Thyroid gland (tissue), 4 donors: ENCODE measurements around the gene SH3BP4. TPM values are rescaled to one million over a fixed set of nuclear protein-coding genes. Genes with fewer than 3 reads are reported as not detected.

ENCODE experiments used
- DNase-seq, 2 donors: peaks; one replicate each; pipeline ENCODE4 v3.0.0-alpha.2; 2019
- H3K27ac ChIP-seq, 3 donors: fragments of 200-600 bp; sonication (generic); 1 replicate in 2 of 3; 2 replicates in 1 of 3; pipeline ENCODE4 v1.5.1; 2016 to 2019; ENCODE audit warnings: mild to moderate bottlenecking in 1 of 3, moderate library complexity in 1 of 3
- H3K27me3 ChIP-seq: fragments of 200-600 bp; sonication (generic); one replicate; pipeline ENCODE4 v1.5.1; 2019
- H3K36me3 ChIP-seq, 2 donors: fragments of 200-600 bp; sonication (generic); one replicate each; pipeline ENCODE4 v1.5.1; 2016 to 2019
- H3K4me1 ChIP-seq, 2 donors: fragments of 200-600 bp; sonication (generic); one replicate each; pipeline ENCODE4 v1.5.1; 2017 to 2019
- H3K4me3 ChIP-seq, 3 donors: fragments of 200-600 bp; sonication (generic); replicated peaks in 1 of 3; 1 replicate in 2 of 3; 2 replicates in 1 of 3; pipeline ENCODE4 v1.5.1; 2016; ENCODE audit warnings: mild to moderate bottlenecking in 1 of 3
- H3K9me3 ChIP-seq: fragments of 200-600 bp; sonication (generic); one replicate; pipeline ENCODE4 v1.5.1; 2017
- CTCF ChIP-seq, 6 experiments: fragments of 200-600 bp in 3 of 6; fragments of 450-650 bp in 3 of 6; sonication (generic) in 3 of 6; IDR thresholded peaks; one replicate each; pipeline ENCODE4 v1.5.1; 2016 to 2019; ENCODE audit warnings: antibody characterized with exemption in 6 of 6, mild to moderate bottlenecking in 2 of 6, inconsistent platforms in 1 of 6, moderate library complexity in 1 of 6
- POLR2A ChIP-seq, 2 donors: fragments of 450-650 bp; IDR thresholded peaks; one replicate each; pipeline ENCODE4 v1.6.1; 2017; ENCODE audit warnings: antibody characterized with exemption in 2 of 2, mild to moderate bottlenecking in 2 of 2, moderate library complexity in 1 of 2
- whole genome bisulfite sequencing, 2 donors: methylation state at CpG; one replicate each; pipeline ENCODE4 v1.1.5; 2017; 5-methylcytosine and 5-hydroxymethylcytosine counted together
- intact Hi-C: fragments of 100-400 bp; cut with DNase I; formaldehyde crosslinking; loops from one replicate; pipeline ENCODE4 v1.15.1; 2023
- total RNA-seq, 4 donors: library from RNA; depleted of rRNA; stranded (reverse); fragments of >200 nt; gene quantifications; one replicate each; pipeline ENCODE4 v1.2.3, GENCODE V29; 2016

Gene SH3BP4
- total RNA-seq, 4 donors from 2014 or later = 36.9 to 64.6 (median 47.9) TPM

GRCh38 chr2:235003096-235003775, 51.4 kb downstream of the SH3BP4 start:
- no peak for DNase-seq
- intact Hi-C loops = no loop called here
- no peak overlapping the region for H3K4me3 ChIP-seq
- WGBS, 2 donors = 94% methylated on average over 9 to 12 of the region's 12 CpGs
- H3K4me1 ChIP-seq = peaks cover 7 to 23% of the 10 kb centered on the region in 2 donors
- H3K27ac ChIP-seq = no peak overlapping the region
- no peaks in the 10 kb centered on the region for H3K36me3 ChIP-seq
- no peaks in the 10 kb centered on the region for H3K9me3 ChIP-seq
- TF ChIP-seq CTCF (IDR thresholded peaks at IDR 0.05) (no peak), POLR2A (IDR thresholded peaks at IDR 0.05) (no peak)
- no peaks in the 10 kb centered on the region for H3K27me3 ChIP-seq

GRCh38 chr2:235004329-235004903, 52.6 kb downstream of the SH3BP4 start:
- Histone ChIP-seq H3K27me3 (no peaks in the 10 kb centered on the region), H3K4me1 (peaks cover 18 to 35% of the 10 kb centered on the region in 2 donors), H3K27ac (no peak overlapping the region), H3K9me3 (no peaks in the 10 kb centered on the region), H3K36me3 (no peaks in the 10 kb centered on the region), H3K4me3 (no peak overlapping the region)
- DNase-seq = no peak
- intact Hi-C loops = no loop called here
- no peak for TF ChIP-seq POLR2A (IDR thresholded peaks at IDR 0.05)
- TF ChIP-seq CTCF (IDR thresholded peaks at IDR 0.05) = no peak
- WGBS, 2 donors = 91 to 94% methylated on average over 6 of the region's 6 CpGs

GRCh38 chr2:235005023-235005422, 53.2 kb downstream of the SH3BP4 start:
- no peak for DNase-seq

GRCh38 chr2:235005603-235006259, 53.9 kb downstream of the SH3BP4 start:
- H3K27ac ChIP-seq = no peak overlapping the region
- no peak overlapping the region for H3K4me3 ChIP-seq
- no peaks in the 10 kb centered on the region for H3K36me3 ChIP-seq
- TF ChIP-seq POLR2A (IDR thresholded peaks at IDR 0.05) (no peak), CTCF (IDR thresholded peaks at IDR 0.05) (no peak)
- no peaks in the 10 kb centered on the region for H3K27me3 ChIP-seq
- peaks cover 22 to 42% of the 10 kb centered on the region in 2 donors for H3K4me1 ChIP-seq
- no peaks in the 10 kb centered on the region for H3K9me3 ChIP-seq
- DNase-seq = peak in 1 of 2 donors; percentile 28
- WGBS, 2 donors = 75 to 80% methylated on average over 16 to 18 of the region's 20 CpGs
- intact Hi-C loops = no loop called here

More at GRCh38 chr2:235005023-235005422, 53.2 kb downstream of the SH3BP4 start:
- Histone ChIP-seq H3K27ac (no peak overlapping the region), H3K9me3 (no peaks in the 10 kb centered on the region), H3K4me1 (peaks cover 22 to 37% of the 10 kb centered on the region in 2 donors), H3K4me3 (no peak overlapping the region), H3K36me3 (no peaks in the 10 kb centered on the region), H3K27me3 (no peaks in the 10 kb centered on the region)
- intact Hi-C loops = no loop called here
- WGBS, 2 donors = 96 to 98% methylated on average over 5 of the region's 5 CpGs
- TF ChIP-seq POLR2A (IDR thresholded peaks at IDR 0.05) (no peak), CTCF (IDR thresholded peaks at IDR 0.05) (no peak)

GRCh38 chr2:235006461-235006860, 54.6 kb downstream of the SH3BP4 start:
- H3K36me3 ChIP-seq = no peaks in the 10 kb centered on the region
- WGBS, 2 donors = 96 to 97% methylated on average over 8 to 9 of the region's 10 CpGs
- intact Hi-C loops = no loop called here
- H3K4me3 ChIP-seq = no peak overlapping the region
- peaks cover 22 to 42% of the 10 kb centered on the region in 2 donors for H3K4me1 ChIP-seq
- H3K9me3 ChIP-seq = no peaks in the 10 kb centered on the region
- H3K27me3 ChIP-seq = no peaks in the 10 kb centered on the region
- no peak for TF ChIP-seq CTCF (IDR thresholded peaks at IDR 0.05)
- TF ChIP-seq POLR2A (IDR thresholded peaks at IDR 0.05) = no peak
- no peak overlapping the region for H3K27ac ChIP-seq
- DNase-seq = no peak
